ENCODE measurements around the gene IGBP1. TPM values are rescaled to one million over a fixed set of nuclear protein-coding genes. Genes with fewer than 3 reads are reported as not detected.

Gene IGBP1
- total RNA-seq, 4 donors from 2014 or later = 33.8 to 90.4 (median 63.1) TPM

DNA sequence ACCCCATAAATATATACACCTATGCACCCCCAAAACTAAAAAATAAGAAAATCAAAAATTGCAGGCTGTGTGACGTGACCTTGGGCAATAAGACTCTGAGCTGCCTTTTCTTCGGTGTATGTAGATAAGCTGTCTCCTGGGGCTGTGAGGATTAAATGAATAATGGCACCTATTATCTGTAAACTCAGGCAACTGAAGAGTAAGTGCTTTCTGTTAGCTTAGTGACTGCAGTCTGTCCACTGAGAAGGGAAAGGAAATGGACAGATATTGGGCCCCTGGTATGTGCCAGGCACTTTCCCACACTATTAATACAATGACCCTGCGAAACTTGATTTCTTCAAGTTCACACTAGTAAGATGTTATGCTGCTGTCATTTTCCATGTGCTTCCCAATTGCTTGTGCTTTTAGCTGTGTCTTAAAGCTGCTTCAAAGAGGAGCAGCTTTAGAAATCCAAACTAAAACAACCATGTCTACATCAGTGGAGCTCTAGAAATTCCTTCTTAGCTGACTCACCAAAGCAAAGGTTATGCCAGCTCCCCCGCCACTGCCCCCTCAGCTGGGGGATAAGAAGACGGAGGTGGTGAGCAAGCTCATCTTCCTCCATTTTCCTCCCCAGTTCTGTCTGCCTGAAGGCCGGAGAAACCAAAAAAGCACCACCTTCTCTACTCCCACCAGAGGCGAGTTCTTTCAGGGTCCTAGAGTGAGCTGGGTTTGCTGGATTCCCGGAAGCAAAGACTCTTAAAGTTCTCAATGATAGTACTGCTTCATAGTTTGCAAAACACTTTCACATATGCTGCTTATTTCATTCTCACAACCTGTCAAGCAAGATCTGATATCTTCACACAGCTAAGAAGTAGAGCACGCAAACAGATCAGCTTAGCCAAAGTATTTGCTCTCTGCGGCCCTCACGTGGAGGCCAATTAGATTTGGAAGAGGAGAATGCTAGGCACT lies 35.3 kb downstream of the IGBP1 start:
- H3K36me3 ChIP-seq = no peaks in the 10 kb centered on the region
- peak; percentile 35 to 38 for DNase-seq
- intact Hi-C loops (cut with DNase I; ENCODE audit: low total_unique reads) = no loop called here
- TF ChIP-seq POLR2A (IDR thresholded peaks at IDR 0.05) = no peak
- TF ChIP-seq, protein P1, sequence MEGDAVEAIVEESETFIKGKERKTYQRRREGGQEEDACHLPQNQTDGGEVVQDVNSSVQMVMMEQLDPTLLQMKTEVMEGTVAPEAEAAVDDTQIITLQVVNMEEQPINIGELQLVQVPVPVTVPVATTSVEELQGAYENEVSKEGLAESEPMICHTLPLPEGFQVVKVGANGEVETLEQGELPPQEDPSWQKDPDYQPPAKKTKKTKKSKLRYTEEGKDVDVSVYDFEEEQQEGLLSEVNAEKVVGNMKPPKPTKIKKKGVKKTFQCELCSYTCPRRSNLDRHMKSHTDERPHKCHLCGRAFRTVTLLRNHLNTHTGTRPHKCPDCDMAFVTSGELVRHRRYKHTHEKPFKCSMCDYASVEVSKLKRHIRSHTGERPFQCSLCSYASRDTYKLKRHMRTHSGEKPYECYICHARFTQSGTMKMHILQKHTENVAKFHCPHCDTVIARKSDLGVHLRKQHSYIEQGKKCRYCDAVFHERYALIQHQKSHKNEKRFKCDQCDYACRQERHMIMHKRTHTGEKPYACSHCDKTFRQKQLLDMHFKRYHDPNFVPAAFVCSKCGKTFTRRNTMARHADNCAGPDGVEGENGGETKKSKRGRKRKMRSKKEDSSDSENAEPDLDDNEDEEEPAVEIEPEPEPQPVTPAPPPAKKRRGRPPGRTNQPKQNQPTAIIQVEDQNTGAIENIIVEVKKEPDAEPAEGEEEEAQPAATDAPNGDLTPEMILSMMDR (IDR thresholded peaks at IDR 0.05) = no peak
- H3K9me3 ChIP-seq = no peaks in the 10 kb centered on the region
- peak overlapping the region; percentile 41 to 55 for H3K27ac ChIP-seq
- H3K4me3 ChIP-seq = no peak overlapping the region
- H3K27me3 ChIP-seq = no peaks in the 10 kb centered on the region
- H3K4me1 ChIP-seq = no peaks in the 10 kb centered on the region

DNA sequence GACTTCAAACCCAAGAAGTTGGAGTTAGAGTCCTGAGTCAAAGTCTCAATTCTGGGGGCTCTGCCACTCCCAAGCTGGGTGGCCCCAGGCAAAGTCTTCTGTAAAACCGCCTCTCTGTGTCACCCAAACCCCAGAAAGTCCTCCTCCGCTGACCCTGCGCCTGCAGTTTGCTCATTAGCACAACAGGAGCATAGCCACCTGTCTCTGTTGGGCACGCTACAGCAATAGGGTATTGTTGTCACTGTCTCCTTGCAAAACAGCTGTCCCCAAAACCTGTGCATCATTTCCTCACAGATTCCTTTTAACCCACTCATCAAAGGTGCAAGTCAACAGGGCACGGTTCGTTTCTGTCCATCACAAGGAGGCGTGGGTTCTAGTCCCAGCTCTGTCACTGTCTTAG lies 36.0 kb downstream of the IGBP1 start:
- Histone ChIP-seq H3K9me3 (no peaks in the 10 kb centered on the region), H3K4me1 (no peaks in the 10 kb centered on the region), H3K27me3 (no peaks in the 10 kb centered on the region), H3K27ac (peak overlapping the region in 1 of 2 donors; percentile 55), H3K36me3 (no peaks in the 10 kb centered on the region), H3K4me3 (no peak overlapping the region)
- DNase-seq = no peak
- intact Hi-C loops (cut with DNase I; ENCODE audit: low total_unique reads) = no loop called here
- TF ChIP-seq POLR2A (IDR thresholded peaks at IDR 0.05) = no peak
- TF ChIP-seq, protein P1 (IDR thresholded peaks at IDR 0.05) = no peak

DNA sequence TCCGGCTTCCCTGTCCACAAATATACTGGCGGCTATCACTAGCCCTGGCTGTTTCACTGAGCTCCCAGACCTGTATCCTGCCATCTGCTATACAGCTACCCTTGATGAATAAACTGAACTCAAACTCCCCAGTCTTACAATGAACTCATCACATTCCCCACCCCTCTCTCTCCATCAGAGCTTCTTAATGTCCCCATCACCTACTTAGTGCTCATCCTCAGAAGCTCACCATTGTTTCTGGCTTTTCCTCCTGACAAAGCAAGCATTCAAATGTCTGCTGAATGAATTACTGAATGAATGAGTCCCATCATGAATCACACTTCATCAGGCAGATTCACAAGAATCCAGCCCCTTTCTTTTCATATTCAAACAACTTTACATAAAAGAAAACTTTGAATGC lies 38.4 kb downstream of the IGBP1 start:
- TF ChIP-seq, protein P1 (IDR thresholded peaks at IDR 0.05) = no peak
- no peak for TF ChIP-seq POLR2A (IDR thresholded peaks at IDR 0.05)
- Histone ChIP-seq H3K27ac (no peak overlapping the region), H3K36me3 (no peaks in the 10 kb centered on the region), H3K4me1 (no peaks in the 10 kb centered on the region), H3K4me3 (no peak overlapping the region), H3K9me3 (no peaks in the 10 kb centered on the region), H3K27me3 (no peaks in the 10 kb centered on the region)
- intact Hi-C loops (cut with DNase I; ENCODE audit: low total_unique reads) = no loop called here
- DNase-seq = no peak

DNA sequence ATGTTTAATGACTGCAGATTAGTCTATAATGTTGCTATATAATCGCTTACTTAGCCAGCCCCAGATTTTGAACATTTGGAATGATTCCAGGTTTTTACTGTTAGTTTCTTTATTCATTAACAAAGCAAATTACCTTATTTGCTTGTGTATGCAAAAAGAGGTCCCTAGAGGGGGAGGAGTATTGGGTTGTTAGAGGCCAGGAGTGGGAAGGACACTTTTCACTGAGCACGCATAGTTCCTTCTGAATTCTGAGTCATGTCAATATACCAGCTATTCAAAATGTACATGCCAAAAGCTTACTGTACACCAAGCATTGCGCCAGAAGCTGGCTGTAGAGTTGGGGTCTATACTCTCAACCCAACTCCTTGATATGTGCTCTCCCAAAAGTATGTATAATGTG lies 39.0 kb downstream of the IGBP1 start:
- intact Hi-C loops (cut with DNase I; ENCODE audit: low total_unique reads) = no loop called here
- Histone ChIP-seq H3K36me3 (no peaks in the 10 kb centered on the region), H3K4me3 (no peak overlapping the region), H3K9me3 (no peaks in the 10 kb centered on the region), H3K27me3 (no peaks in the 10 kb centered on the region), H3K4me1 (no peaks in the 10 kb centered on the region), H3K27ac (no peak overlapping the region)
- no peak for TF ChIP-seq POLR2A (IDR thresholded peaks at IDR 0.05)
- TF ChIP-seq, protein P1 (IDR thresholded peaks at IDR 0.05) = no peak
- DNase-seq = no peak

DNA sequence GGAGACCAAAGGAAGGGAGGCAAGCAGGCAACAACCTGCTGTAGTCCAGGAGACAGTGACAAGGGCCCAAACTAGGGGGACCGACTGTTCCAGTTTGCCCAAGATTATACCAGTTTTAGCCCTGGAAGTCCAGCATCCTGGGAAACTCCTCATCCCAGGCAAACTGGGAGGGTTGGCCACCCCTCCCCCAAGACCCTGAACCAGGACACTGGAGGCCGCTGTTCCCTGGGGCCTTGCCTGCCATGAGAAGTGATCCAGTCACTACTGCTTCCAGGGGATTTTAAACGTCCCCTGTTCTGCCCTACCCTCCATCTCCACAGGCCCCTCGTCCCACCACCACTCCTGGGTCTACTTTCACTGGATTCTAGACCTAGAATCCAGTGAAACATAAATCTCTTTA lies 39.7 kb downstream of the IGBP1 start:
- no peaks in the 10 kb centered on the region for H3K9me3 ChIP-seq
- no peaks in the 10 kb centered on the region for H3K36me3 ChIP-seq
- no peak for DNase-seq
- H3K27me3 ChIP-seq = no peaks in the 10 kb centered on the region
- no peak overlapping the region for H3K4me3 ChIP-seq
- TF ChIP-seq, protein P1 (IDR thresholded peaks at IDR 0.05) = no peak
- no peak for TF ChIP-seq POLR2A (IDR thresholded peaks at IDR 0.05)
- intact Hi-C loops (cut with DNase I; ENCODE audit: low total_unique reads) = no loop called here
- no peak overlapping the region for H3K27ac ChIP-seq
- no peaks in the 10 kb centered on the region for H3K4me1 ChIP-seq

Data from uterus (tissue), 4 donors.